SK-N-MC (cell line): Measurements from ENCODE around the gene ENG.

Experiments used
- DNase-seq: peaks from one replicate; pipeline ENCODE4 v3.0.0-alpha.2; 2011; ENCODE audit warnings: low read depth, low spot score
- H3K27ac ChIP-seq: fragments of 200-600 bp; sonication (generic); 2 replicates; pipeline ENCODE4 v1.5.1; 2016; ENCODE audit warnings: mixed run types
- H3K36me3 ChIP-seq: fragments of 200-600 bp; sonication (generic); 2 replicates; pipeline ENCODE4 v1.6.1; 2017; ENCODE audit warnings: antibody characterized with exemption, low read length, mixed read lengths; ENCODE audit not compliant: insufficient read depth
- H3K4me3 ChIP-seq: fragments of 200-600 bp; sonication (generic); 2 replicates; pipeline ENCODE4 v1.5.1; 2016
- H3K9ac ChIP-seq: fragments of 200-600 bp; sonication (generic); 2 replicates; pipeline ENCODE4 v1.8.0; 2017; ENCODE audit warnings: mixed run types, mixed read lengths; ENCODE audit not compliant: insufficient read length
- H3K9me3 ChIP-seq: fragments of 200-600 bp; sonication (generic); 2 replicates; pipeline ENCODE4 v1.6.1; 2017; ENCODE audit warnings: low read depth, mild to moderate bottlenecking, antibody characterized with exemption, low read length, moderate library complexity, mixed read lengths
- EZH2 ChIP-seq: fragments of 200-600 bp; sonication (generic); IDR thresholded peaks from one replicate; pipeline ENCODE4 v1.6.1; 2017; ENCODE audit warnings: antibody characterized with exemption
- FOXP2 ChIP-seq: optimal IDR thresholded peaks from 2 replicates; pipeline ENCODE3; 2011; ENCODE audit warnings: mild to moderate bottlenecking, moderate library complexity; ENCODE audit not compliant: insufficient read depth; ENCODE audit errors: extremely low read length, control extremely low read depth
- POLR2AphosphoS5 ChIP-seq: IDR thresholded peaks from 2 replicates; pipeline ENCODE4 v1.6.1; 2012; ENCODE audit warnings: mild to moderate bottlenecking, low read depth, low read length, borderline replicate concordance

ENG gene

DNA sequence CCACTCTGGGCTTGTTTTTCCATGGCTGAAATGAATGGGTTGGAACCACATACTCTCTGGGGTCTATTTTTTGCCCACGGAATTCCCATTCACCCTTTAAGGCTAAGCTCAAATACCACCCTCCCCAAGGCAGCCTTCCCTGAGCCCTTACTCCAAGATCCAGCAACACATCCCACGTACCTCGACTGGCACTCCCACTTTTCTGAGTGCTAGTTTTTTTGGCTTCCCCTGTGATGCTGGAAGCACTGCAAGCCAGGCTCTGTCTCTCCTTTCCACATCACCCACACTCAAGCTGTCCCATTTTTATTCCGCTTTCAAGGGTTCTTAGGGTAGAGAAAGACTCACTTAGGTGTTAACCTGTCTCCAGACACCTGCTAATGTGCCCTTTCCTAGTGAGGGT lies 38.9 kb upstream of the ENG start:
- H3K9me3 ChIP-seq = peaks cover 4% of the 10 kb centered on the region; the same call in 1 of the 2 replicates
- peaks cover 58% of the 10 kb centered on the region for H3K36me3 ChIP-seq
- DNase-seq = no peak
- no peak overlapping the region for H3K9ac ChIP-seq
- TF ChIP-seq FOXP2 (no peak), EZH2 (no peak), POLR2AphosphoS5 (no peak)
- H3K4me3 ChIP-seq = no peak overlapping the region
- H3K27ac ChIP-seq = no peak overlapping the region

DNA sequence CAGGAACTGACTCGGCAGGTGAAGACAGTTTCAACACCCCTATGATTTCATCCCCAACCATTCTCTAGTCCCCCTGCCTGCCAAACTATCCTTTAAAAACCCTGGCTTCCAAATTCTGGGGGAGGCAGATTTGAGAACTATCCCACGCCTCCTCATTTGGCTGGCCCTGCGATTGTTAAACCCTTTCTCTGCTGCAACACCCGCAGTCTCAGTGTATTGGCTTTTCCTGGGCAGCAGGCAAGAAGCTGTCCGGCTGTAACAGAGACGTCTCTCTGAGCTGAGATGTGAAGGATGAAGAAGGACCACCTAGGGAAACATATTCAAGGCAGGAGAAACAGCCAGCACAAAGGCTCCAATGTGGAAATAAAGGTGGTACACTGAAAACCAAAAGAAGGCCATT lies 38.4 kb upstream of the ENG start:
- Histone ChIP-seq H3K27ac (no peak overlapping the region), H3K9me3 (peaks cover 4% of the 10 kb centered on the region; the same call in 1 of the 2 replicates), H3K36me3 (peaks cover 58% of the 10 kb centered on the region), H3K9ac (no peak overlapping the region), H3K4me3 (no peak overlapping the region)
- TF ChIP-seq POLR2AphosphoS5 (no peak), FOXP2 (no peak), EZH2 (no peak)
- DNase-seq = no peak

GRCh38 chr9:127890053-127890452 lies 35.6 kb upstream of the ENG start:
- no peak overlapping the region for H3K9ac ChIP-seq
- H3K9me3 ChIP-seq = 0 out of 2 replicates have a peak, but pooled peaks cover 2% of the 10 kb centered on the region
- TF ChIP-seq FOXP2 (no peak), POLR2AphosphoS5 (no peak), EZH2 (no peak)
- peaks cover 52% of the 10 kb centered on the region for H3K36me3 ChIP-seq
- no peak for DNase-seq
- no peak overlapping the region for H3K4me3 ChIP-seq
- no peak overlapping the region for H3K27ac ChIP-seq

DNA sequence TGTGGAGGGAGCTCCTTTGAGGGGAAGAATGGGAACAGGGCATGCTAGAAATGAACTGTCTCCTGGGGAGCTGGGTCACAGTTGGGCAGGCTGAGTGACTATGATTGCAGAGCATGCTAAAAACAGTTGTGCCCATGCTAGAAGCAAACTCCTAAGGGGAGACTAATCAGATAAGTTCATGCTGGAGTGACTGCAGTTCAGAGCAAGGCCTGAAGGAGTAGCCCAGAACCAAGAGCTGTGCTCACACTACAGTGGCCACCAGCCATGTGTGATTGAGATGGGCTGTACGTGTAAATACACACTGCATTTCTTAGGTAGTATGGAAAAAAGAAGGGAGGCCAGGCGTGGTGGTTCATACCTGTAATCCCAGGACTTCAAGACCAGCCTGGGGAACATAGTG lies 33.3 kb upstream of the ENG start:
- H3K36me3 ChIP-seq = peaks cover 30% of the 10 kb centered on the region; the same call in 1 of the 2 replicates
- no peak overlapping the region for H3K9ac ChIP-seq
- TF ChIP-seq FOXP2 (no peak), EZH2 (no peak)
- no peak overlapping the region for H3K4me3 ChIP-seq
- H3K9me3 ChIP-seq = no peaks in the 10 kb centered on the region
- no peak for DNase-seq
- no peak overlapping the region for H3K27ac ChIP-seq

GRCh38 chr9:127886401-127886972 lies 32.0 kb upstream of the ENG start:
- no peaks in the 10 kb centered on the region for H3K9me3 ChIP-seq
- DNase-seq = no peak
- H3K4me3 ChIP-seq = no peak overlapping the region
- H3K36me3 ChIP-seq = peaks cover 23% of the 10 kb centered on the region; the same call in 1 of the 2 replicates
- no peak overlapping the region for H3K9ac ChIP-seq
- no peak overlapping the region for H3K27ac ChIP-seq
- TF ChIP-seq EZH2 = no peak
- TF ChIP-seq POLR2AphosphoS5 = no peak
- no peak for TF ChIP-seq FOXP2

DNA sequence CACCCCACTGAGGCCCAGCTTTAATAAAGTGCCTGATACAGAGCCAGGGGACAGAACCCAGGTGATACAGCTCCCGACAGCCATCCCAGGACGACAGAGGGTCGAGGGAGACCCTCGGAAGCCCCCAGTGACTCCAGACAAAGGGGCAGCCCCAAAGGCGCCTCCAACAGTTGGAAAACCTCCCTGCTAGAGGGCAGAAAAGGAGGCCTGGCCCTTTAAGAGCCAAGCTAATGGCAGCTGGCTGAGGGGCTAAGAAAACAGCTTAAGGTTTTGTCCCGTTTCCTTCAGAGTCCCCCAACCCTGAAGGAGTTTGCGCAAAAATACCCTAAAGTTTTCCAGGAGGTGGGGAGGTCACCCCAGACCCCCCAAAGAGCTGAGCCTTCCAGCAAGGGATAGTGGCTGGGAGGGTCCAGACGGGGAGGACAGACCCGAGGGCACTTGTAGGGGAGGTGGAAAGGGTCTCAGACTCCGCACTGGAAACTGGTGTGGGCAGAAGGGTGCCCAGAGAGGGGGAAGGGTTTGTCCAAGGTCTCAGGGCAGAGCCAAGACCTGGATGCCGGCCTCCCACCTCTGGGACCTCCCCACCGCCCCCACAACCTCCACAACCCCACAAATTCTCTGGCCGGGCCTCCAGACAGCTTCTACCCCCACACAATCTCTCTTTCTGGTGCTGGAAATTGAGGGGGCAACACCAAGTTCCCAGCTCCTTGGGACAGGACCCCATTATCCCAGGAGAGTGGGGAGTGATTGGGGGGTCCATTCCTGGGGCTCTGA lies 31.2 kb upstream of the ENG start:
- peaks cover 23% of the 10 kb centered on the region; the same call in 1 of the 2 replicates for H3K36me3 ChIP-seq
- H3K9ac ChIP-seq = no peak overlapping the region
- H3K9me3 ChIP-seq = no peaks in the 10 kb centered on the region
- no peak for TF ChIP-seq POLR2AphosphoS5
- no peak for TF ChIP-seq EZH2
- TF ChIP-seq FOXP2 = no peak
- no peak overlapping the region for H3K4me3 ChIP-seq
- DNase-seq = no peak
- H3K27ac ChIP-seq = peak overlapping the region; percentile 62

DNA sequence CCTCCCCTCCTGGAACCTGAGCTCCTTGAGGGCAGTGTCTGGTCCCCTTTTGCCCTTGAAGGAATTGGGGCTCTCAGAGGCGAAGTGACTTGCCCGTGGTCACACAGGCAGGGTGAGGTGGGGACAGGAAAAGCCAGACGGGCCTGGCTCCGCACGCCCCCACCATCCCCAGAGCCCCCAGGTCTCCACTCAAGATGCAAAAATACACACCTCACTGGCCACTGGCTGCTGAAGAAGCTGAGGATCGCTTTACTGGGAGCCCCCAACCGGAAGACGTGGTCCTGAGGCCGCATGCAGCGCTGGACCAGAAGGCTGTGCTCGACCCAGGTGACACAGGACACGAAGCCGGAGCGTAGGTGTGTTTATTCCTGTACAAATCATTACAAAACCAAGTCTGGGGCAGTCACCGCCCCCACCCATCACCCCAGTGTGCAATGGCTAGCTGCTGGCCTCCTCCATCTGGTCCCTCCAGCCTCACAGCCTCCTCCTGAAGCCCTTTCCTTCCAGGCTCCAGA lies 30.6 kb upstream of the ENG start:
- Histone ChIP-seq H3K9ac (no peak overlapping the region), H3K36me3 (peaks cover 17% of the 10 kb centered on the region; the same call in 1 of the 2 replicates), H3K4me3 (0 out of 2 replicates have a peak overlapping the region, but pooled peaks have one; percentile 36), H3K9me3 (no peaks in the 10 kb centered on the region), H3K27ac (peak overlapping the region; percentile 62)
- TF ChIP-seq FOXP2 (no peak), EZH2 (no peak), POLR2AphosphoS5 (no peak)
- DNase-seq = no peak

GRCh38 chr9:127884427-127884911 lies 30.0 kb upstream of the ENG start:
- TF ChIP-seq FOXP2 (no peak), POLR2AphosphoS5 (no peak; the same call in 1 of the 2 replicates), EZH2 (no peak)
- Histone ChIP-seq H3K9me3 (no peaks in the 10 kb centered on the region), H3K9ac (no peak overlapping the region), H3K36me3 (peaks cover 15% of the 10 kb centered on the region; the same call in 1 of the 2 replicates), H3K27ac (peak overlapping the region; percentile 62), H3K4me3 (peak overlapping the region; percentile 36; the same call in 1 of the 2 replicates)
- no peak for DNase-seq
